GM04504 (cell line): ENCODE results near the gene STOX1.
"Not testable (repeated sequence)": the region's sequence is repeated elsewhere in the genome, so short reads cannot be mapped to it uniquely, and the experiment has no call there.

Experiments
- DNase-seq: peaks from one replicate; pipeline ENCODE4 v3.0.0-alpha.2; 2012; ENCODE audit warnings: low read depth

The STOX1 gene

DNA sequence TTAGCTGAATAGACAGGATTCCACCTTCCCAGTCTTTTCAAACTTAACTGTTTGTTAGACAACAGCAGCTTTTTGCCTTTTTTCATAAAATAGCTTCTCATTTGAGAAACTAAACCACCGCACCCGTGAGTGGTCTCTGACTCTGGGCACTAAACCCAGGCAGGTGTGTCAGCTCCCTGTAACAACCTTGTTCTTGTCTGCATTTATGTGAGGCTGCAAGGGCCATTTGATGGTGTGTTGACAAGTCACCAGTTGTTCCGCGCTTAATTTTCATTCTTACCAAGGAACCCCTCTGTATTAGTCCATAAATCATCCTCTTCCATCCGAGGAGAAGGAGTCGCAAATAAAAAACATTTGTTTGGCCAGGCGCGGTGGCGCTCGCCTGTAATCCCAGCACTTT lies 1.5 kb downstream of the STOX1 start:
- DNase-seq, result no peak

DNA sequence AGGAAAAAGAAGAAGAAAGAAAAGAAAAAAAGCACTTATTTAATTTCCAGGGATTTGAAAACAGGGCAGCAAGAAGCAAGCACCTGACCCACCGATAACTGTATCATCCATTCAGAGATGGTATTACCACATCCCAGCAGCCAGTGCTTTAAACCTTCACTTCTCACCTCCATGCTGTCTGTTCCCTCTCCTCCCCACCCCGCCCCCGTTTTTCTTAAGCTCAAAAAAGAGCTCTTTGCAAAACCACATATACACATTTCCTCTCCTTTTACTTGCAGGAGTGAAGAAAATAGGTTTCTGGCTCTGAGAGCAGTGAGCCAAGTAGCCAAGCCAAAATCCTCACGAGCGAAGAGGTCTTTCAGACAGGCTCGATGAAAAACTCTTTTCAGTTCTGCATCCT lies 2.2 kb downstream of the STOX1 start:
- no peak for DNase-seq

DNA sequence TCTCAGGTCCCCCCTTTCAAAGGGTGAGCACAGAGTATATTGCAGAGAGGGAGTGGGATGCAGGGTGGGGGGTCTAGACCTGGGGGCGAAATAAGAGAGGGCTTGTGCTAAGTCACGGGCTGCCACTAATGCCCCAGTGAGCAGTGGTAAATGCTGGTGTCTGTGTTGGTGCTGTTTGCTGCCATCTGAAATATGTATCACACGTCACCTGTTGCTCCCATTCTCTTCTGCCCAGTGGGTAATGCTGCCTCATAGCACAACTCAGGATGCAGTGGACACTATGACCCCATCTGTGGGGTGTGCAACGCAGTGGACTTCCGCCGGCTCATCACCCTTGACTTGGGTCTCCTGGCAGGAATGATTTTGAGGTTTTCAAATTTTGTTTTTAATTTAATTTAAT lies 2.6 kb downstream of the STOX1 start:
- DNase-seq, result no peak

DNA sequence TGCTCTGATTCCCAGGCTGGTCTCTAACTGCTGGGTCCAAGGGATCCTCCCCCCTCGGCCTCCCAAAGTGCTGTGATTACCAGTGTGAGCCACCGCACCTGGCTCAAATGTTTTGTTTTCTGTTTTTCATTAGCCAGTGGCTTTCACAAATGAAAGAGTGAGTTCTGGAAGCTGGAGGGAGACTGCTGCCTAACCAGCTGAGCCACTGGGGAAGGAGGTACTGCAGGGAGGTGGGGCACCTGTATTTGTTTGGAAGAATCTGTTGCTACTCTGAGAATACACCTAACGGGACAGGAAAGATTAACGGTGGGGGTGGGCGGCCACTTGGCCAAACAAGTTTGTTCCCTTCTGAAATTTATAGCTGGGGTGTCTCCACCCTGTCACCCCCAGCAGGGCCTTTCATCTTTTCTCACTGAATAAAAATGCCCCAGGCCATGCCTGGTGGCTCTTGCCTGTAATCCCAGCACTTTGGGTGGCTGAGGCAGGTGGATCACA lies 4.7 kb downstream of the STOX1 start:
- DNase-seq, result no peak

DNA sequence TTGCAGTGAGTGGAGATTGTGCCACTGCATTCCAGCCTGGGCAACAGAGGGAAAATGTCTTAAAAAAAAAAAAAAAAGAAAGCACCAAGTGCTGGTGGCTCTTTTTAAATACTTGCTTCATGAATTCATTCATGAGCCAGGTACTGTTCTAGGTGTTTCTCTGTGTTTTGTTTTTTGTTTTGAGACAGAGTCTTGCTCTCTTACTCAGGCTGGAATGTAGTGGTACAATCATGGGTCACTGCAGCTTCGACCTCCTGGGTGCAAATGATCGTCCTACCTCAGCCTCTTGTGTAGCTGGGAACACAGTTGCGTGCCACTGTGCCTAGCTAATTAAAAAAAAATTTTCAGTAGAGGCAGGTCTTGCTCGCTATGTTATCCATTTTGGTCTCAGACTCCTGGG lies 5.3 kb downstream of the STOX1 start:
- DNase-seq, result no peak

DNA sequence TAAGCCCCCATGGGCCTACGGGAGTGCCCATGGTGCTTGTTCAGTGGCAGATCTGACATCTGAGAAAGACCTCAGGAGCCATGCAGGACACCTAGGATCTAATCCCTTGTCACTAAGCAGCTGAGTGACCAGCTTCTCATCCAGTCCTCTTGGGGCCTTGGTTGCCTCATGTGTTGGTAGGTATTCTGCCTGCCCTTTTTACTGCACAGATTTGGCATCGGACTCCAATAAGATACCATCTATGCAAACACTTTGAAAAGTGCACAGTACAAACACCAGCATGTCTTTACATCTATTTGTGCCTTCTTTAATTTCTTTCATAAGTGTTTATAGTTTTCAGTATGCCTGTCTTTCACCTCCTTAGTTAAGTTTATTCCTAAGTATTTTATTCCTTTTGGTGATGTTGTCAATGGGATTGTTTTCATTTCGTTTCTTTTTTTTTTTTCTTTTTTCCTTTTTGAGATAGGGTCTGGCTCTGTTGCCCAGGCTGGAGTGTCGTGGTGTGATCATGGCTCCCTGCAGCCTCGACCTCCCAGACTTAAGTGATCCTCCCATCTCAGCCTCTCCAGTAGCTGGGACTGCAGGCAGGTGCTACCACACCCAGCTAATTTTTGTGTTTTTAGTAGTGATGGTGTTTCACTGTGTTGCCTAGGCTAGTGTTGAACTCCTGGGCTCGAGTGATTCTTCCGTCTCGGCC lies 10.4 kb downstream of the STOX1 start:
- no peak for DNase-seq

DNA sequence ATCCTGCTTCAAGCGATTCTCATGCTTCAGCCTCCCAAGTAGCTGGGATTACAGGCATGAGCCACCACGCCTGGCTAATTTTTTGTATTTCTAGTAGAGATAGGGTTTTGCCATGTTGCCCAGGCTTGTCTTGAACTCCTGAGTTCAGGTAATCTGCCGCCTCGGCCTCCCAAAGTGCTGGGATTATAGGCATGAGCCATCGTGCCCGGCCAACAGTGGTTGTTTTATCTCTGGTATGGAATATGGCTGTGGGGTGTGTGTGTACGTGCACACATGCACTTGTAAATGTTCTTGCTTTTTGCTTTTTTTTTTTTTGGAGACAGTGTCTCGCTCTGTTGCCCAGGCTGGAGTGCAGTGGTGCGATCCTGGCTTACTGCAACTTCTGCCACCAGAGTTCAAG lies 13.3 kb downstream of the STOX1 start:
- not testable (repeated sequence) for DNase-seq

DNA sequence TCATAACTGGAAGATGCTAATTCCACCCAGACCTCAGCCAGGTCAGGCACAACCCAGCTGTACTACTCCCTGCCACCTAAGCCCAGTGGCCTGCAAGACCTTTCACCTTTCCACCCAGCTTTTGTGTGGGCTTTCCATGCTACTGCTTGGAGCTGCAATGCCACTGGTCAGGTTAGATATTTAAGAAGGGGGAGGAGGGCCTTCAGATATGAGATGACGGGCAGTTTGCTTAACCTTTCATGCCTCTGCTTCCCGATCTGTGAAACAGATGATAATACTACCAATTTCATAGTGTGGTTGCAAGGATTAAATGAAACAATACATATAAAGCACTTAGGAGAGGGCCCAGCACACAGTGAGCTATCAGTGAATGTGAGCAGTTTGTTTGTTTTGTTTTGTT lies 20.9 kb downstream of the STOX1 start:
- DNase-seq, result no peak

DNA sequence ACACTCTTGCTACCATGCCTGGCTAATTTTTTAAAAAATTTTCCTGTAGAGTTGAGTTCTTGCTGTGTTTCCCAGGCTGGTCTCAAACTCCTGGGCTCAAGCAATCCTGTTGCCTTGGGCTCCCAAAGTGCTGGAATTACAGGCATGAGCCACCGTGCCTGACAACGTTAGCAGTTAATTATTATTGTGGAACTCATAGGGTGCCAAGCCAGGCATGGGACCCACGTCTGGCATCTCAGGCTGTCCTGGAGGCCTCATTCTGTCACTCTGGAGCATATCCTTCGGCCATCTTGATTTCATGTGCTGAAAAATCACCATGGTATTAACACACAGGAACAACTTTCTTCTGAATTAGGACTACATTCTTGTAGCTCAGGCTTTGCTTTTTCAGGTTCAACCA lies 21.5 kb downstream of the STOX1 start:
- no peak for DNase-seq

DNA sequence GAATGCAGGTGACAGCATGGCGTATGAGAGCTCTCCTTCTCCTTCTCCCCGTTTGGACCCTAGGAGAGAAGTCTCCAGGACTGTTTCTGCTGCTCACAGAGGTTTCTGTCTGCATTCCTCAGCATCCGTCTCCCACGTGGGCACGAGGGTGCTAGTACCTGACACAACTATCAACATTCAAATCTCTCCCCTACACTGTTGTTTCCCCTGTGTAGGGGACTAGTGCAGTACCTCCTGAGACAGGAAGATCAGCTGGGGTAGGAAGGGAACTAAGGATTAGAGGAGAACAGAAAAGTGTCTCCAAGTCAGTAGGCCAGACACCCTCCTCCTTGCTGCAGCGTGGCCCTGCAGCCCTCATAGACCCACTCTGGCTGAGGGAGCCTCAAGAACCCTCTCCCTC lies 29.0 kb downstream of the STOX1 start:
- DNase-seq, result no peak

DNA sequence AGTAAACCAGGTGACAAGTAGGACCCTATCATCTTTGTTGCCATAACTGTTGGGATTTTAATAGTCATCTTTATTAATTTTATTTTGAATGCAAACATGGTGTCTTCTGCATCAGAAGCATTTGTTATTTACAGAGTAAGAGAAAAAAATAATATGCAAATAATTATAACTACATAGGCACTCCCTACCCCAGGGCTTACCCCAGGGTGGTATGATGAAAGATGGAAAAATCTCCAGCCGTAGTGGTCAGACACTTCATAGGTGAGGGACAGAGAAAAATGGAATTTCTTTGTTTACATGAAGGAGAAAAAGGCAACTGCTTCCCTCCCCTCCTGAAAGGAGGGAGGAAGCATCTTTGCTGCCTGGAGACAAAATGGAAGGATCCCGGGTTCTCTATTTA lies 29.7 kb downstream of the STOX1 start:
- no peak for DNase-seq

DNA sequence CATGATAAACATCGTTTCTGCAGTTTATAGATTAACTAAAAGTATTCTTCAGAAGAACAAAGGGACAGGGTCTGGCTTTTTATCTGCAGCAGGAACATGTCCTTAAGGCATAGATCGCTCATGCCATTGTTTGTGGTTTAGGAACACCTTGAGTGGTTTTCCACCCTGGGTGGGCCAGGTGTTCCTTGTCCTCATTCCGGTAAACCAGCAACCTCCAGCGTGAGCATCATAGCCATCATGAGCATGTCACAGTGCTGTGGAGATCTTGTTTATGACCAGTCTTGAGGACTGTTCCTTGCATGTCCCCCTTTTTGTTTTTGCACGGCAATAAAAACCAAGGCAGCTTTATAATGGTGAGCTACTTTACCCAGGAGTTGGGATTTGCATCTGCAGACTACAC lies 33.9 kb downstream of the STOX1 start:
- DNase-seq, result no peak

DNA sequence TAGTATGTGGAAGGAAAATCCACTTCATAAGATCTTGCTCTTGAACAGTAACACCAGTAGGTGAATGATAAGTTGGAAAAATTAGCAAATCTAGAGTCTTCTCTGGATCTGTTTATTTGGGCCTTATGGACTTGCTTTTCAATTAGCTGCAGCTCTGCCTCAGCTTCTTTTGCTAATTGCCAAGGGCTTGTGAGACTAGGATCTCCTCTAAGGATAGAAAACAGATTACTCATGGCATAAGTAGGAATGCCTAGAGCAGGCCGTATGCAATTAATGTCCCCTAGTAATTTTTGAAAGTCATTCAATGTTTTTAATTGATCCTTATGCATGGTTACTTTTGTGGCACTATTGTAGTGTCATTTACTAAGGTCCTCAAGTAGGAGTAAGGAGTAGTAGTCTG lies 37.3 kb downstream of the STOX1 start:
- no peak for DNase-seq

DNA sequence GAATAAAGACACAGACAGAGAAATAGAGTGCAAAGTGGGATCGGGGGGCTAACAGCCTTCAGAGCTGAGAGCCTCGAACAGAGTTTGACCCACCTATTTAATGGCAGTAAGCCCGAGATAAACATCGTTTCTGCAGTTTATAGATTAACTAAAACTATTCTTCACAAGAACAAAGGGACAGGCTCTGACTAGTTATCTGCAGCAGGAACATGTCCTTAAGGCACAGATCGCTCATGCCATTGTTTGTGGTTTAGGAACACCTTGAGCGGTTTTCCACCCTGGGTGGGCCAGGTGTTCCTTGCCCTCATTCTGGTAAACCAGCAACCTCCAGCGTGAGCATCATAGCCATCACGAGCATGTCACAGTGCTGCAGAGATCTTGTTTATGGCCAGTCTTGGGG lies 40.8 kb downstream of the STOX1 start:
- DNase-seq, result not testable (repeated sequence)

DNA sequence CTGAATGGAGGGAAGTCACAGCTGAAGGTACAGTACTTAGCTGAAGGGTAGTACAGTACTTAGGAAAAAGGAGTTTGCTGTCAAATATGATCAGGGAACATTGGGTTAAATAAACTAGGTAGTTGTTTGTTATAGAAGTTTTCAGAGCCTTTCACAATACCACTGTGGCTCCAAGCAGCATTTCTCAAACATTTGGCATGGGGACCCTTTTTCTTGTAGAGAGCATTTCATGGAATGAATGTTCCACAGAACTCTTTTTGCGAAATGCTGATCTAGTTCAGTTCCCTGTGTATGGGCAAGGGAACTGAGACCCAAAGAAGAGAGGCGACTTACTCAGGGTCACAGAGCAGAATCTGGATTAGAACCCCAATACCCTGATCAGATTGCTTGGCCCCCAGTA lies 42.3 kb downstream of the STOX1 start:
- DNase-seq, result no peak

DNA sequence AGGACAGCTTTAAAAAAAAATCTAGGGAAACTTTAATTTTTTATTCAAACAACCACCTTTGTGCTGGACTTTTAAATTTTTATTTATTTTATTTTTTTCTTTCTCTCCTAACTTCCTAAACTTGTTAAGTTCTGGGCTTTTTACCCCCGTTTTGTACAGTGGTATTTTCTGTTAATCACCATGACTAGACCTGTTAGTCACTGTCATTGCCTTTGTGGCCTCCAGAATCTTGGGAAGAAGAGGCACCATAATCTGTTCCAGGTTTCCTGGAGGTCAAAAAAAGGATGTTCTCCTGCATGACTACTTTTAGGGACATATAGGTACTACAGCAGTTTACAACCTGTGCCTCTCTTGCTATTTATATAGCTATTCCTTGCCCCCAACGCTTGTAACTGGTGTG lies 42.7 kb downstream of the STOX1 start:
- no peak for DNase-seq

DNA sequence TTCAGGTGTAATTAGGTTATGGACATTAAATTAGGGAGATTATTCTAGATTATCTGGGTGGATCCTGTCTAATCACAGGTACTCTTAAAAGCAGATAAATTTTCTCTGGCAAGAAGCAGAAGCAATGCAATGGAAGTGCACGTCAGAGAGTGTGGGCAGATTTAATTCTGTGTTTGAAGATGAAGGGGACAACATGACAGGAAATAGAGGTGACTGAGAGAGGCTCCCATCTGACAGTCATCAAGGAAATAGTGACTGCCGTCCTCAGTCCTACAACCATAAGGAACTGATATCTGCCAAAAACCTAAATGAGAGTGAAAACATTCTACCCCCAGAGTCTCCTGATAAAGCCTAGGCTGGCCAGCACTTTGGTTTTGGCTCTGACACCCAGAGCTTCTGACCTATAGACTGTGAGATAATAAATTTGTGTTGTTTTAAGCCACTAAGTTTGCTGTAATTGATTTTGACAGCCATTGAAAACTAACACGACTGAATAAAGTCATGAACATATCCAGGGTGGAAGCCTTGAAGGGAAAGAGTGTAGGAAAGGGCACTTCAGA lies 43.3 kb downstream of the STOX1 start:
- no peak for DNase-seq

DNA sequence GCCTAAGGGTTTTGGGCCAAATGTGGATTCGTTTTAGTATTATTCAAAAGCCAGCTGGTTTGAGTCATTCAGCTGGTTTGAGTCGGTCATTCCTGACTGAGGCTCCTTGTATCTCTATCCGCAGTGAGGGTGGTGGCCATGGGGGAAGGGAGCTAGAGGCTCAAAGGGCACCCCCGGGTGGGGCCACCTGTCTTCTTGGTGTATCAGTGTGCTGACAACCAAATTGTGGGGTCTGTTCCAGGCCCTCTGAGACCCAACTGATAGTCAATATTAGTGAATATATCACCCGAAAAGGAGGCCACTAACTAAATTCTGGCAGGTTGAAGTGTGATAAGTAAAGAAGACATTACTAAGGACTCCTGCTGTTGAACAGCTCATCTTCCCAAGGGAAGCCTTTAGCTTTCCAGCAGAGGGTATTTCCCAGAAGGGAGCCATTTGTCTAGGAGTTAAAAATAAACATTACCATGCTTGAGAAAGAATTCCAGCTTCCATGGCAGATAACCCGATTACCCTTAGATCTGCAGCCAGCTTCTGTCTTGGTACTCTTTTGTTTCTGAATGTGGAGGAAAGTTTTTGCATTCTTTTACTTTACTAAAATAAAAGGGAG lies 43.9 kb downstream of the STOX1 start:
- DNase-seq, result peak; percentile 17

DNA sequence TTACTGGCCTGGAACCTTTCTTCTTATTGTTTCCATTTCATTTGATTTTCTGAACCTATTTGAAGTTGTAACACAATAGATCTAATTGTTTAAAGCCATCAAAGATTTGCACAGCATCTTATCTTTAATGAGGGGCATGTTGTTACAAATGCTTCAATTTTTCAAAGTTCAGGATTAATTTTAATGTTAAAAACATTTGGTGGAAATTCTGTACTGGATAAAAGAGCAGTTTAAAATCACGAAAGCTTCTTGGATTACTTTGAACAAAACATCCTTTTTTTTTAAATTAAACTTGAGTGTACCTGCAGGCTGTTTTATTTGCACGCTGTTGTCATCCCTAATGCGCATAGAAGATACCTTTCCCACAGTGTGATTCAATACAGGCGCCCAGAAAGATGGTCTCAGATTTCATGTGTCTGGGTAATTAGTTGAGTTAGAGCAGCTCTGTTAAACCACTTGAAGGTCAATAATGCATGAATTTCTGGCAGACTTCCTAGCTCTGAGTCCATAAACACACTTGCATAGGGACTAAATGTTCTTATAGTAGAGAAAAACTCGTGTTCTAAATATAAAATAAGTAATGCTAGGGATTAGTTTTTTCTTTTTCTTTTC lies 44.5 kb downstream of the STOX1 start:
- DNase-seq, result peak; percentile 29

DNA sequence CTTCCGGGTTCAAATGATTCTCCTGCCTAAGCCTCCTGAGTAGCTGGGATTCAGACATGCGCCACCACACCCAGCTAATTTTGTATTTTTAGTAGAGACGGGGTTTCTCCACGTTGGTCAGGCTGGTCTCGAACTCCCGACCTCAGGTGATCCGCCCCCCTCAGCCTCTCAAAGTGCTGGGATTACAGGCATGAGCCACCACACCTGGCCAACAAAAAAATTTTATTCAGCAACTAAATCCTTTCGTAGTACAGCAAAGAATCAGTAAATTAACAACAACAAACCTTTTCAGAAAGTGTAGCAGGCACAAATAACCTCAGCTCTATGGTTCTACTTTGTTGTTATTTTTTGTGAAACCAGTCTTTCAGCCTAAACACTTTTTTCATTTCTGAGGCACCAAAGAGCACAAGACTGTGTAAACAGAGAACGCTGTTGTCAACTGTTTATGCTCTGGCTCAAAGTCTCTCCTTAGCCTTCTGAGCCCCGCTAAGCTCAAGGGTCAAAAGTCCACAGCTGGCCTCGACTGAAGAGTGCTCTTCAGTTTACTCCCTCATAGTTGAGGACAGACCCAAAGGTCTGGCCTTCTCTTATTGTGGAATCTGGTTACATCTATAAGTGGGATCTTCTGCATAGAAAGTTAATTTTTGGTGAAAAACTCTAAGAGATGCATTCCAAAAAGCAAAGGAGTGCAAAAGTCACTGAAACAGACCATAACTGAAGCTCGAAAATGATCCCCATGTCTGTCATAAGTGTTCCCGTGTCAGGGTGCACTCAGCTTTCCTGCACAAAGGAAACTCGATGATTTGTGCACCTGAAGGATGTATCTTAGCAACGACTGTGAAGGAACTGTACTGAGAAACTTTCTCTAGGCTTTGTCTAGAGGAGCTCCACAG lies 49.2 kb downstream of the STOX1 start:
- DNase-seq, result no peak

DNA sequence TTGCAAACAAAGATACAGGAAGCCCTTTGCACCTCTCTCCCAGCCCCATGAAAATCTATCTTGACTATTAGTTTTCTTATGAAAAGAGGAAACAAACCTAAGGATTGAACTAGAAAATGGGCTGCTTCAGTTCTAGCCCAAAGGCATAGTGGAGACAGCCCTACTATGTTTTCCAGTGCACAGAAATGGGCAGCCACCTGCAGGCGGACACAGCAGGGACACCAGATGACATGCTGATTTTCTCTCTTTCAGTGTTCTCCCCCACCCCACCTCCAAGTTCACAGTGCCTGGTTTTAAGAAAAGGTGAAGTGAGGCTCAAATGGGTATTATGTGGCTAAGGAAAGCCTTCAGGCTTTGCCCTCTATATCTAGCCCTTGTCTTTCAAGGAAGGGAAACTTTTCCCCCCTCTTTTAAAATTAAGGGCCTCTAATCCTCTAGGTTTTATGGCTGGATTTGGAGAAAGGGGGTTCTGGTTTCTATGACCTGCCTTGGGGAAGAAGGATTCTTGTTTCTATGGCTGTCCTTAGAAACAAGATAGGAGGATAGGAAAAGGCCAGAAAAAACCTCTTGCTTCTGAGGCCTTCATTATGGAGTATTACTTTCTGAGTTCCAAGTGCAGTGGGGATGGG lies 50.3 kb downstream of the STOX1 start:
- DNase-seq, result no peak

DNA sequence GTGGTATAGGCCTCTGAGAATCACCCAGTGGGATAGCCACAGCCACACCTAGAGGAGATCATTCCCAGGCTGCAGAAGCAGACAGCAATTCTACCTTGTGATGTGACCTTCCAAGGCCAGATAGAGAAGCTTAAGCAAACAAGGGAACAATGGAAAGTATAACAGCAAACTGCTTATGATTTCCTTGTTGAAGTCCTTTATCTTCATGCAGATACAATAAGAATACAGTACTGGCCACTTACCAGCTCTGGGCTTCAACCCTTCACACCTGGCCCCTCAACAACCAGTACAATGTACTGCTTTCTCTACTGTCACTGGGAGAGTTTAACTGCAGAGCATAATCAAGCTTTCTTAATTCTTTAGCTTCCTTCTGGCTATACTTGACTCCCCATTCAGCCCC lies 51.2 kb downstream of the STOX1 start:
- DNase-seq, result no peak
